RWPE1 (cell line): ENCODE measurements around the gene BRD4.

ENCODE experiments used
- CTCF ChIA-PET: fragments of 350-600 bp; sonication (Branson Sonifier 250); formaldehyde crosslinking; extraction: SDS; loops from one replicate; lab custom pipeline; 2021; lab: Yijun Ruan, JAX
- POLR2A ChIA-PET: fragments of 400-600 bp; formaldehyde crosslinking; extraction: SDS; loops from one replicate; lab custom pipeline; 2020; ENCODE audit warnings: antibody characterized with exemption; ENCODE audit not compliant: low non-redundant PET; lab: Yijun Ruan, JAX
- DNase-seq: peaks from one replicate; pipeline ENCODE4 v3.0.0; 2012; ENCODE audit warnings: low spot score
- H3K27ac ChIP-seq: fragments of 450-650 bp; 2 replicates; pipeline ENCODE4 v1.5.1; 2017
- CTCF ChIP-seq: fragments of 450-650 bp; conservative IDR thresholded peaks from 2 replicates; pipeline ENCODE4 v1.5.1; 2017; ENCODE audit warnings: low read depth, mild to moderate bottlenecking

BRD4 gene

GRCh38 chr19:15256708-15257331 lies 75.5 kb downstream of the BRD4 start:
- ChIA-PET CTCF (interaction anchor here (0.6 kb wide), 1 partner anchor 97 kb away, joined by 4 read pairs; no protein-coding TSS in a partner anchor), POLR2A (no interaction called here)
- DNase-seq = no peak
- peak overlapping the region; percentile 97 for H3K27ac ChIP-seq
- no peak for TF ChIP-seq CTCF

GRCh38 chr19:15255359-15255990 lies 76.9 kb downstream of the BRD4 start:
- CTCF ChIA-PET = interaction anchor here (0.5 to 1.0 kb wide), 3 partner anchors 48 to 603 kb away, joined by 3 to 4 read pairs (median 3); no protein-coding TSS in a partner anchor
- TF ChIP-seq CTCF = no peak
- POLR2A ChIA-PET = no interaction called here
- peak overlapping the region; percentile 97 for H3K27ac ChIP-seq
- DNase-seq = no peak

GRCh38 chr19:15254547-15254946 lies 77.8 kb downstream of the BRD4 start:
- no peak for DNase-seq
- H3K27ac ChIP-seq = peak overlapping the region; percentile 97
- no peak for TF ChIP-seq CTCF
- ChIA-PET CTCF (interaction anchor here (2.2 kb wide), 1 partner anchor 77 kb away, joined by 10 read pairs; no protein-coding TSS in a partner anchor), POLR2A (no interaction called here)

- ChIA-PET POLR2A (no interaction called here), CTCF (interaction anchor here (2.2 kb wide), 1 partner anchor 76 kb away, joined by 10 read pairs; no protein-coding TSS in a partner anchor)
- peak overlapping the region; percentile 97 for H3K27ac ChIP-seq
- no peak for TF ChIP-seq CTCF
- no peak for DNase-seq
Observed at GRCh38 chr19:15253513-15253912, 78.8 kb downstream of the BRD4 start.

GRCh38 chr19:15253061-15253460 lies 79.3 kb downstream of the BRD4 start:
- CTCF ChIA-PET = interaction anchor here (2.2 to 4.5 kb wide), 2 partner anchors 57 to 76 kb away, joined by 10 to 19 read pairs; no protein-coding TSS in a partner anchor
- DNase-seq = no peak
- POLR2A ChIA-PET = no interaction called here
- peak overlapping the region; percentile 97 for H3K27ac ChIP-seq
- TF ChIP-seq CTCF = no peak

- peak overlapping the region; percentile 97 for H3K27ac ChIP-seq
- CTCF ChIA-PET = interaction anchor here (0.6 to 4.5 kb wide), 6 partner anchors 19 to 140 kb away, joined by 3 to 19 read pairs (median 4); no protein-coding TSS in a partner anchor
- POLR2A ChIA-PET = no interaction called here
Observed at GRCh38 chr19:15252398-15253018, 79.8 kb downstream of the BRD4 start.

More at GRCh38 chr19:15252398-15253018, 79.8 kb downstream of the BRD4 start:
- DNase-seq = no peak
- TF ChIP-seq CTCF = peak; percentile 26
